Kidney epithelial cell (primary cell): ENCODE data around the gene SBSN. TPM values are rescaled to one million over a fixed set of nuclear protein-coding genes. Genes with fewer than 3 reads are reported as not detected.

Experiments
- DNase-seq: peaks from one replicate; pipeline ENCODE4 v3.0.0-alpha.2; 2010; ENCODE audit warnings: low read depth
- H3K27me3 ChIP-seq: 2 replicates; pipeline ENCODE4 v1.6.0; 2011; ENCODE audit warnings: low read length; ENCODE audit not compliant: control insufficient read depth, insufficient read depth
- H3K36me3 ChIP-seq: 2 replicates; pipeline ENCODE4 v1.5.1; 2011; ENCODE audit warnings: low read length; ENCODE audit not compliant: control insufficient read depth, insufficient read depth
- H3K4me3 ChIP-seq: 2 replicates; pipeline ENCODE4 v1.5.1; 2011; ENCODE audit warnings: low read depth, mild to moderate bottlenecking, control low read depth, low read length
- CTCF ChIP-seq: IDR thresholded peaks from 2 replicates; pipeline ENCODE4 v1.5.1; 2011; ENCODE audit warnings: mild to moderate bottlenecking, moderate library complexity, low read length, control low read depth, inconsistent platforms; ENCODE audit not compliant: insufficient read depth, poor library complexity, severe bottlenecking
- total RNA-seq: library from RNA; depleted of rRNA; stranded (reverse); fragments of >200 nt; gene quantifications from 2 replicates; pipeline ENCODE4 v1.2.3, GENCODE V29; 2015

SBSN gene
- total RNA-seq, 1 donor from 2014 or later = not detected

DNA sequence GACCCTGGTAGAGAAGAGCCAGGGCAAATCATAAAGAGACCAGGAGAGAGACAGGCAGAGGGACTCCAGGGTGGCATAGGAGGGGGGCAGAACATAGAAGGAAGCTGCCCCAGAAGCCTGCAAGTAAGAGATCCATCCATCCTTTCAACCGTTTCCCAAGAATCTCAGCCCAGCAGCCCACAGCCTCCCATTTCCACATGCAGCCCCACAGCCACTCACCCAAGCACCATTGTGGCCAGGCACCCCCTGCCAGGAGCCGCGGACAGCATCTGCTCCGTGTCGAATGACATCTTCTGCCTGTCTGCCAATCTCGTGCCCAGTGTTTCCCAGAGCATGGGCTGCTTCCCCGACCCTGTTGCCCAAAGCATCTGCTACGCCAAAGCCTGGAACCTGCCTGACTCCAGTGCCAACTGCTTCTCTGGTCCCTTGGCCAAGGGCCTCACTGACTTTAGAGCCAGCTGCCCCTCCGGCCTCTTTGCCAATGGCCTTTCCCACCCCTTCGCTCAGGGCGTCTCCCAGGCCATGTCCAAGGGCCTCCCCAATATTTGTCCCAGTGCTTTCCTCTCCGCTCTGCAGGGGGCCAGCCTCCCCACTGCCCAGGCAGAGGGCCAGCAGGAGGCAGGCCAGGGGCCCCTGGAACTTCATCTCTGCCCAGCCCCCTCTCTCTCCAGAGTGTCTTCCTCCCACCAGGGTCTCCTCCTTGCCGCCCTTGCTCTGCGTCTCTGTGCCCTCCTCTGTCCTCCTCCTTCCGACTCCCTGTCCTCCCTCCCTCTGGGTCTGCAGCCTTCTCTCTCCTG, 15.1 kb downstream of the SBSN start:
- TF ChIP-seq CTCF = no peak
- H3K4me3 ChIP-seq = no peak overlapping the region

DNA sequence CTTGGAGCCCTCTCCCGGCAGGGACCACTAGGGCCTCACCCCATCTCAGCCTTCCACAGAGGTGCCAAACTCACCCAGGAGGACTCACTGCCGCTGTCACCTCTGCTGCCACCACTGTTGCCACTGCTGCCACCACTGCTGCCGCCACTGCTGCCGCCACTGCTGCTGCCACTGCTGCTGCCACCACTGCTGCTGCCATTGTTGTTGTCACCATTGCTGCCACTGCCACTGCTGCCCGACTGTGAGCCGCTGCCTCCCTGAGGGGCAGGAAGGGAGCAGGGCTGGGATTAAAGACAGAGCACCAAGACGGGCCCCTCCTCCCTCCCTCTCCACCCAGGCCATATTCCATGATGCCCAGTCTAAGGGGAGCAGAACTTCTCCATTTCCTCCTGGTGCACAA, 16.8 kb downstream of the SBSN start:
- Histone ChIP-seq H3K4me3 (no peak overlapping the region), H3K27me3 (peaks cover 11% of the 10 kb centered on the region), H3K36me3 (no peaks in the 10 kb centered on the region)
- no peak for DNase-seq
- no peak for TF ChIP-seq CTCF

More for the DNA sequence above, 15.1 kb downstream of the SBSN start:
- Histone ChIP-seq H3K36me3 (no peaks in the 10 kb centered on the region), H3K27me3 (peaks cover 11% of the 10 kb centered on the region)
- no peak for DNase-seq

DNA sequence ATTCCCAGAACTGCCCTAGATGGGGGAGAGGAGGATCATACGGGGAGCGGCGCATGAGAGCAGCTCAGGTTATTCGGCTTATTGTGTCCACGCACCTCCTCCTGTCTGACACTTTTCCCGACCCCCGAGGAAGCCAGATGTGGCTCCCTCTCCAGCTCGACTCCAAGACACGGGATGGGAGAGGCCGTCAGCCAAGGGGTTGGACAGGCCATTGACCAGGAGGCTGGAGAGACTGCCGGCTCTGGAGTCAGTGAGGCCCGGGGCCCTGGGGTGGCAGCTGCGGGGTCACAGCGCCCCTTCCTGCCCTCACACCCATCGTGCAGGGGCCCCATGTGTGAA, 17.5 kb downstream of the SBSN start:
- H3K36me3 ChIP-seq = no peaks in the 10 kb centered on the region
- H3K27me3 ChIP-seq = peaks cover 11% of the 10 kb centered on the region
- no peak for TF ChIP-seq CTCF
- H3K4me3 ChIP-seq = no peak overlapping the region
- DNase-seq = no peak

DNA sequence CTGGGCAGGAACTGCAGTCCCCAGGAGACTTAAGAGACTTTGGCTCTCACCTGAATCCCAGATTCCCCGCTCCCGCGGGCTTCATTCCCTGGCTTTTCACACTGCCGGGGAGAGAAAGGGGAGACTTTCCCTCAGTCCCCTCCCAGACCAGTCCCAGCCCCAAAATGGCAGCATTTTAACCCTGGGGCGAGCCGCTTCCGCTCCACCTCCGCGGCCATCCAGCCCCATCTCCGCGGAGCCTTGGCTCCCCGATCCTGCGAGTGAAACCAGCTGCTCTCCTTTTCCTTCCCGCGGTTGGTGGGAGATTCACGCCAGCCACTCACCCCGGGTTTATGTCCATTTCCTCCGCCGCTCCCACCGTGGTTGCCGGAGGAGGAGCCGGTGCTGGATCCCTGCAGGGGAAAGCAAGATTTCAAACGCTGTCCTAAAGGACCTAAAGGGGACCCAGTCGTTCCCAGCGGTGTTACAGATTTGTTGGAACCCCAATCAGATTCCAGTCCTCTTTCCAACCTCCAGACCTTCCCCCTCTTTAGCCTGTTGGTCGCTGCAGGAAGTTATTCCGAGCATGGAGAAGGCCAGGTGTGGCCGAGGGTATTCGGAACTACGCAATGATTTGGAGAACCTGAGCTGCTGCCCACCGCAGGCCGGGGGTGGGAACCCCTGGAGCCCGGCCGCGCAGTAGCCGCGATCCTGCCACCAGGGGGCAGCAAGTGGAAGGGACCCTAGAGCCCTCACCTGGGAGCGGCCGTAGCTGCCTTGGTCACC, 18.1 kb downstream of the SBSN start:
- peak overlapping the region; percentile 45 for H3K4me3 ChIP-seq
- DNase-seq = peak; percentile 29
- peaks cover 11% of the 10 kb centered on the region for H3K27me3 ChIP-seq
- no peaks in the 10 kb centered on the region for H3K36me3 ChIP-seq
- peak; percentile 93 for TF ChIP-seq CTCF

- H3K4me3 ChIP-seq = peak overlapping the region; percentile 45
- no peak for TF ChIP-seq CTCF
- peak; percentile 34 for DNase-seq
- no peaks in the 10 kb centered on the region for H3K36me3 ChIP-seq
- H3K27me3 ChIP-seq = peaks cover 6% of the 10 kb centered on the region
Observed at GRCh38 chr19:35509018-35509652, 19.0 kb downstream of the SBSN start.
